Smooth muscle cell (in vitro differentiated cells): ENCODE results near the gene REPS1. TPM values are rescaled to one million over a fixed set of nuclear protein-coding genes. Genes with fewer than 3 reads are reported as not detected.

Experiments
- DNase-seq: peaks from one replicate; lab custom pipeline; 2025; ENCODE audit not compliant: unreplicated experiment; lab: John Stamatoyannopoulos, UW
- H2AFZ ChIP-seq: fragments of 200-600 bp; sonication (generic); 2 replicates; pipeline ENCODE4 v1.6.0; 2016; ENCODE audit warnings: antibody characterized with exemption, low read depth, mild to moderate bottlenecking
- H3F3A ChIP-seq: fragments of 200-600 bp; sonication (generic); 2 replicates; pipeline ENCODE4 v1.6.0; 2017; ENCODE audit warnings: antibody characterized with exemption, low read depth
- H3K27ac ChIP-seq: fragments of 200-600 bp; sonication (generic); 2 replicates; pipeline ENCODE4 v1.5.1; 2016; ENCODE audit warnings: low read depth, mild to moderate bottlenecking
- H3K27me3 ChIP-seq: fragments of 200-600 bp; sonication (generic); 2 replicates; pipeline ENCODE4 v1.6.1; 2016; ENCODE audit warnings: low read depth, mild to moderate bottlenecking
- H3K36me3 ChIP-seq: fragments of 200-600 bp; sonication (generic); 2 replicates; pipeline ENCODE4 v1.5.1; 2016; ENCODE audit warnings: low read depth
- H3K4me1 ChIP-seq: fragments of 200-600 bp; sonication (generic); 2 replicates; pipeline ENCODE4 v1.5.1; 2016; ENCODE audit warnings: low read depth
- H3K4me2 ChIP-seq: fragments of 200-600 bp; sonication (generic); 2 replicates; pipeline ENCODE4 v1.6.0; 2016; ENCODE audit warnings: mild to moderate bottlenecking
- H3K4me3 ChIP-seq: fragments of 200-600 bp; sonication (generic); 2 replicates; pipeline ENCODE4 v1.5.1; 2016; ENCODE audit warnings: mild to moderate bottlenecking
- H3K79me2 ChIP-seq: fragments of 200-600 bp; sonication (generic); 2 replicates; pipeline ENCODE4 v1.6.0; 2016; ENCODE audit warnings: low read depth, mild to moderate bottlenecking
- H3K9ac ChIP-seq: fragments of 200-600 bp; sonication (generic); 2 replicates; pipeline ENCODE4 v1.6.0; 2016; ENCODE audit warnings: low read depth
- H3K9me3 ChIP-seq: fragments of 200-600 bp; sonication (generic); replicated peaks from 2 replicates; pipeline ENCODE4 v1.5.1; 2016; ENCODE audit warnings: low read depth
- H4K20me1 ChIP-seq: fragments of 200-600 bp; sonication (generic); 2 replicates; pipeline ENCODE4 v1.6.0; 2016; ENCODE audit warnings: low read depth
- CTCF ChIP-seq: fragments of 200-600 bp; sonication (generic); IDR thresholded peaks from 2 replicates; pipeline ENCODE4 v1.5.1; 2017; ENCODE audit warnings: borderline replicate concordance, mild to moderate bottlenecking, antibody characterized with exemption; ENCODE audit not compliant: insufficient read depth, poor library complexity, severe bottlenecking
- WGBS: methylation state at CpG from one replicate; pipeline ENCODE4 v1.1.7; 2016; ENCODE audit warnings: low lambda C conversion rate; 5-methylcytosine and 5-hydroxymethylcytosine counted together
- polyA plus RNA-seq: library from polyadenylated mRNA; unstranded; fragments of >200 nt; fragmentation: Nextera tagmentation; extraction: Ambion mirVana; gene quantifications from 2 replicates; pipeline ENCODE4 v1.2.1, GENCODE V29; 2016
- total RNA-seq: library from RNA; depleted of rRNA; stranded (reverse); fragments of >200 nt; gene quantifications from 2 replicates; pipeline ENCODE4 v1.2.3, GENCODE V29; 2014

REPS1 gene
- total and polyA plus RNA-seq, 2 experiments from 2014 or later = 29.0 to 58.2 TPM

- TF ChIP-seq CTCF = no peak
- Histone ChIP-seq H4K20me1 (no peaks in the 10 kb centered on the region), H3F3A (no peaks in the 10 kb centered on the region), H3K4me3 (no peak overlapping the region), H3K79me2 (no peaks in the 10 kb centered on the region), H3K9me3 (no peaks in the 10 kb centered on the region), H3K9ac (no peak overlapping the region), H3K27me3 (no peaks in the 10 kb centered on the region), H3K27ac (no peak overlapping the region), H2AFZ (no peak overlapping the region), H3K36me3 (peaks cover 12% of the 10 kb centered on the region), H3K4me2 (no peak overlapping the region), H3K4me1 (no peaks in the 10 kb centered on the region)
- DNase-seq = no peak
- WGBS = 84% methylated on average over 3 of the region's 3 CpGs
Measured at GRCh38 chr6:138912308-138912707, 75.7 kb downstream of the REPS1 start.

GRCh38 chr6:138909975-138910374 is 78.1 kb downstream of the REPS1 start:
- no peak for DNase-seq
- H3K79me2 ChIP-seq = no peaks in the 10 kb centered on the region
- H3K4me3 ChIP-seq = no peak overlapping the region
- no peak overlapping the region for H3K9ac ChIP-seq
- no peaks in the 10 kb centered on the region for H3F3A ChIP-seq
- WGBS = 100% methylated on average over 1 of the region's 1 CpG
- no peaks in the 10 kb centered on the region for H3K9me3 ChIP-seq
- no peak overlapping the region for H3K4me2 ChIP-seq
- H3K4me1 ChIP-seq = no peaks in the 10 kb centered on the region
- H3K36me3 ChIP-seq = peaks cover 27% of the 10 kb centered on the region
- H3K27me3 ChIP-seq = no peaks in the 10 kb centered on the region
- no peaks in the 10 kb centered on the region for H4K20me1 ChIP-seq
- TF ChIP-seq CTCF = no peak
- no peak overlapping the region for H2AFZ ChIP-seq
- no peak overlapping the region for H3K27ac ChIP-seq

GRCh38 chr6:138909511-138909910 is 78.5 kb downstream of the REPS1 start:
- Histone ChIP-seq H3K27ac (no peak overlapping the region), H3K9me3 (no peaks in the 10 kb centered on the region), H3K4me3 (no peak overlapping the region), H3K79me2 (no peaks in the 10 kb centered on the region), H4K20me1 (no peaks in the 10 kb centered on the region), H2AFZ (no peak overlapping the region), H3K4me1 (no peaks in the 10 kb centered on the region), H3K36me3 (peaks cover 31% of the 10 kb centered on the region), H3K9ac (no peak overlapping the region), H3K27me3 (no peaks in the 10 kb centered on the region), H3K4me2 (no peak overlapping the region), H3F3A (no peaks in the 10 kb centered on the region)
- TF ChIP-seq CTCF = no peak
- WGBS = 83% methylated on average over 4 of the region's 4 CpGs
- no peak for DNase-seq

- H3K9ac ChIP-seq = no peak overlapping the region
- peaks cover 36% of the 10 kb centered on the region for H3K36me3 ChIP-seq
- no peaks in the 10 kb centered on the region for H3K4me1 ChIP-seq
- H3K9me3 ChIP-seq = no peaks in the 10 kb centered on the region
- no peak overlapping the region for H3K4me3 ChIP-seq
- no peaks in the 10 kb centered on the region for H3K79me2 ChIP-seq
- H3K4me2 ChIP-seq = no peak overlapping the region
- no peak for DNase-seq
- H3K27ac ChIP-seq = no peak overlapping the region
- H2AFZ ChIP-seq = no peak overlapping the region
- H3F3A ChIP-seq = no peaks in the 10 kb centered on the region
- no peak for TF ChIP-seq CTCF
- no peaks in the 10 kb centered on the region for H4K20me1 ChIP-seq
- WGBS = 92% methylated on average over 7 of the region's 7 CpGs
- no peaks in the 10 kb centered on the region for H3K27me3 ChIP-seq
Measured at GRCh38 chr6:138907167-138907566, 80.9 kb downstream of the REPS1 start.
